HG03103 (cell line): Measurements from ENCODE around the gene SLIT1.
"Not testable (repeated sequence)": the region's sequence is repeated elsewhere in the genome, so short reads cannot be mapped to it uniquely, and the experiment has no call there.

ENCODE experiments used
- ATAC-seq: cut with Tn5 transposase; IDR thresholded peaks from one replicate; pipeline ENCODE4 v1.9.1; 2021; ENCODE audit warnings: low read depth; ENCODE audit not compliant: unreplicated experiment

Gene SLIT1

GRCh38 chr10:97050956-97051496 lies 134.7 kb downstream of the SLIT1 start:
- ATAC-seq: no peak

- no peak for ATAC-seq
These were observed 135.5 kb downstream of the SLIT1 start for GRCh38 chr10:97050205-97050745.

GRCh38 chr10:97049670-97050069 lies 136.1 kb downstream of the SLIT1 start:
- ATAC-seq: no peak

GRCh38 chr10:97048649-97049427 lies 136.9 kb downstream of the SLIT1 start:
- no peak for ATAC-seq

GRCh38 chr10:97047788-97048187 lies 138.0 kb downstream of the SLIT1 start:
- ATAC-seq: no peak

GRCh38 chr10:97047083-97047736 lies 138.5 kb downstream of the SLIT1 start:
- ATAC-seq: no peak

GRCh38 chr10:97046456-97047082 lies 139.2 kb downstream of the SLIT1 start:
- no peak for ATAC-seq

GRCh38 chr10:97043563-97043855 lies 142.2 kb downstream of the SLIT1 start:
- no peak for ATAC-seq

GRCh38 chr10:97042716-97043562 lies 142.8 kb downstream of the SLIT1 start:
- no peak for ATAC-seq

- ATAC-seq: no peak
These were observed 143.7 kb downstream of the SLIT1 start for GRCh38 chr10:97042081-97042480.

GRCh38 chr10:97040706-97041105 lies 145.1 kb downstream of the SLIT1 start:
- no peak for ATAC-seq

GRCh38 chr10:97040248-97040584 lies 145.5 kb downstream of the SLIT1 start:
- ATAC-seq: no peak

GRCh38 chr10:97039538-97040247 lies 146.1 kb downstream of the SLIT1 start:
- no peak for ATAC-seq

GRCh38 chr10:97038688-97039087 lies 147.1 kb downstream of the SLIT1 start:
- ATAC-seq: no peak

- ATAC-seq: peak; percentile 68
These were observed 148.1 kb downstream of the SLIT1 start for GRCh38 chr10:97037365-97038361.

GRCh38 chr10:97034958-97035769 lies 150.6 kb downstream of the SLIT1 start:
- ATAC-seq: no peak

- ATAC-seq: no peak
These were observed 151.5 kb downstream of the SLIT1 start for GRCh38 chr10:97034301-97034700.

GRCh38 chr10:97033841-97034240 lies 151.9 kb downstream of the SLIT1 start:
- ATAC-seq: not testable (repeated sequence)
